RPMI8226 (cell line): ENCODE measurements around the gene SCAP.

Experiments used
- DNase-seq: peaks from one replicate; pipeline ENCODE4 v3.0.0-alpha.2; 2015

Gene SCAP

GRCh38 chr3:47429476-47430270 is 46.1 kb downstream of the SCAP start:
- DNase-seq: no peak

- no peak for DNase-seq
Observed at GRCh38 chr3:47428662-47429061, 47.1 kb downstream of the SCAP start.

GRCh38 chr3:47427866-47428265 is 47.9 kb downstream of the SCAP start:
- no peak for DNase-seq

- DNase-seq: no peak
Observed at GRCh38 chr3:47425959-47426358, 49.8 kb downstream of the SCAP start.

GRCh38 chr3:47425383-47425778 is 50.4 kb downstream of the SCAP start:
- DNase-seq: no peak

- DNase-seq: no peak
Observed at GRCh38 chr3:47424434-47425382, 51.0 kb downstream of the SCAP start.

GRCh38 chr3:47423548-47424145 is 52.1 kb downstream of the SCAP start:
- no peak for DNase-seq

GRCh38 chr3:47422743-47423142 is 53.0 kb downstream of the SCAP start:
- no peak for DNase-seq

- peak; percentile 58 for DNase-seq
Observed at GRCh38 chr3:47421741-47422649, 53.7 kb downstream of the SCAP start.

GRCh38 chr3:47420511-47421484 is 54.9 kb downstream of the SCAP start:
- DNase-seq: peak; percentile 91

- DNase-seq: no peak
Observed at GRCh38 chr3:47420044-47420430, 55.7 kb downstream of the SCAP start.

- DNase-seq: no peak
Observed at GRCh38 chr3:47419083-47420043, 56.4 kb downstream of the SCAP start.

- no peak for DNase-seq
Observed at GRCh38 chr3:47418167-47419082, 57.3 kb downstream of the SCAP start.

- no peak for DNase-seq
Observed at GRCh38 chr3:47416041-47416440, 59.7 kb downstream of the SCAP start.

- no peak for DNase-seq
Observed at GRCh38 chr3:47414666-47415587, 60.8 kb downstream of the SCAP start.

- no peak for DNase-seq
Observed at GRCh38 chr3:47414161-47414564, 61.6 kb downstream of the SCAP start.

GRCh38 chr3:47413751-47414150 is 62.0 kb downstream of the SCAP start:
- no peak for DNase-seq
